Skeletal muscle cell (primary cell): ENCODE results near the gene PCBP3.
A peak's percentile ranks its signal among the peaks of the same experiment; 100 is the strongest.
"Not testable (repeated sequence)": the region's sequence is repeated elsewhere in the genome, so short reads cannot be mapped to it uniquely, and the experiment has no call there.

ENCODE experiments used
- DNase-seq: peaks from one replicate; pipeline ENCODE4 v3.0.0-alpha.2; 2010; ENCODE audit warnings: low read depth
- H3K4me3 ChIP-seq: 2 replicates; pipeline ENCODE4 v1.5.1; 2011; ENCODE audit warnings: low read depth, mild to moderate bottlenecking, control low read depth, low read length, moderate library complexity

Gene PCBP3

GRCh38 chr21:45611939-45612664 lies 31.4 kb upstream of the PCBP3 start:
- no peak overlapping the region for H3K4me3 ChIP-seq
- DNase-seq, result peak; percentile 77

- H3K4me3 ChIP-seq, DNase-seq: not testable (repeated sequence)
These were observed 30.9 kb upstream of the PCBP3 start for GRCh38 chr21:45612665-45613019.

- H3K4me3 ChIP-seq, result no peak overlapping the region
- no peak for DNase-seq
These were observed 30.1 kb upstream of the PCBP3 start for GRCh38 chr21:45613396-45613795.

GRCh38 chr21:45613881-45614280 lies 29.6 kb upstream of the PCBP3 start:
- no peak overlapping the region for H3K4me3 ChIP-seq

GRCh38 chr21:45615145-45615711 lies 28.3 kb upstream of the PCBP3 start:
- H3K4me3 ChIP-seq, result no peak overlapping the region

More at GRCh38 chr21:45613881-45614280, 29.6 kb upstream of the PCBP3 start:
- DNase-seq, result no peak

GRCh38 chr21:45617021-45617921 lies 26.3 kb upstream of the PCBP3 start:
- DNase-seq, result no peak
- H3K4me3 ChIP-seq, result no peak overlapping the region

More at GRCh38 chr21:45615145-45615711, 28.3 kb upstream of the PCBP3 start:
- DNase-seq, result peak; percentile 39

- peak; percentile 38 for DNase-seq
- H3K4me3 ChIP-seq, result no peak overlapping the region
These were observed 25.2 kb upstream of the PCBP3 start for GRCh38 chr21:45618287-45618686.

- no peak for DNase-seq
- no peak overlapping the region for H3K4me3 ChIP-seq
These were observed 24.6 kb upstream of the PCBP3 start for GRCh38 chr21:45618846-45619485.

GRCh38 chr21:45620201-45620923 lies 23.2 kb upstream of the PCBP3 start:
- DNase-seq, result no peak

GRCh38 chr21:45621435-45622331 lies 21.8 kb upstream of the PCBP3 start:
- H3K4me3 ChIP-seq, DNase-seq: not testable (repeated sequence)

More at GRCh38 chr21:45620201-45620923, 23.2 kb upstream of the PCBP3 start:
- H3K4me3 ChIP-seq, result no peak overlapping the region

- DNase-seq, result no peak
These were observed 21.0 kb upstream of the PCBP3 start for GRCh38 chr21:45622416-45623097.

GRCh38 chr21:45623436-45623835 lies 20.1 kb upstream of the PCBP3 start:
- no peak for DNase-seq
- H3K4me3 ChIP-seq, result no peak overlapping the region

More at GRCh38 chr21:45622416-45623097, 21.0 kb upstream of the PCBP3 start:
- no peak overlapping the region for H3K4me3 ChIP-seq

GRCh38 chr21:45626127-45626526 lies 17.4 kb upstream of the PCBP3 start:
- not testable (repeated sequence) for H3K4me3 ChIP-seq, DNase-seq

GRCh38 chr21:45629046-45629981 lies 14.2 kb upstream of the PCBP3 start:
- DNase-seq, result no peak
- H3K4me3 ChIP-seq, result no peak overlapping the region

- H3K4me3 ChIP-seq, result no peak overlapping the region
- no peak for DNase-seq
These were observed 13.3 kb upstream of the PCBP3 start for GRCh38 chr21:45630066-45630694.

GRCh38 chr21:45630876-45631275 lies 12.6 kb upstream of the PCBP3 start:
- H3K4me3 ChIP-seq, result no peak overlapping the region
- no peak for DNase-seq
